Upper lobe of left lung (tissue), 6 donors: ENCODE measurements around the gene TARM1. TPM values are rescaled to one million over a fixed set of nuclear protein-coding genes. Genes with fewer than 3 reads are reported as not detected.
A peak's percentile ranks its signal among the peaks of the same experiment; 100 is the strongest.
"Not testable (repeated sequence)": the region's sequence is repeated elsewhere in the genome, so short reads cannot be mapped to it uniquely, and the experiment has no call there.

Source experiments
- ATAC-seq, 2 donors: fragments of 200-7000 bp; cut with Tn5 transposase; one replicate each; pipeline ENCODE4 v1.9.1; 2022; ENCODE audit warnings: mild to moderate bottlenecking in 2 of 2, moderate library complexity in 2 of 2; ENCODE audit not compliant: low FRiP score in 2 of 2
- DNase-seq, 2 donors: peaks; one replicate each; pipeline ENCODE4 v3.0.0-alpha.2; 2019 to 2020
- H3K27ac ChIP-seq, 4 donors: fragments of 200-600 bp; sonication (generic); one replicate each; pipeline ENCODE4 v1.5.1; 2016 to 2019
- H3K27me3 ChIP-seq, 4 donors: fragments of 200-600 bp; sonication (generic); one replicate each; pipeline ENCODE4 v1.5.1; 2017 to 2019
- H3K36me3 ChIP-seq, 4 donors: fragments of 200-600 bp; sonication (generic); one replicate each; pipeline ENCODE4 v1.5.1; 2016 to 2019
- H3K4me1 ChIP-seq, 4 donors: fragments of 200-600 bp; sonication (generic); one replicate each; pipeline ENCODE4 v1.5.1; 2018 to 2019
- H3K4me3 ChIP-seq, 4 donors: fragments of 200-600 bp; sonication (generic); one replicate each; pipeline ENCODE4 v1.5.1; 2017 to 2019; ENCODE audit warnings: mild to moderate bottlenecking in 2 of 4, moderate library complexity in 1 of 4
- H3K9me3 ChIP-seq, 4 donors: fragments of 200-600 bp; sonication (generic); one replicate each; pipeline ENCODE4 v1.5.1; 2018 to 2019
- CTCF ChIP-seq, 6 experiments: fragments of 450-650 bp in 4 of 6; fragments of 200-600 bp in 2 of 6; sonication (generic) in 2 of 6; IDR thresholded peaks; one replicate each; pipeline ENCODE4 v1.5.1; 2016 to 2019; ENCODE audit warnings: antibody characterized with exemption in 6 of 6
- EP300 ChIP-seq, 4 donors: sonication (generic); formaldehyde crosslinking; IDR thresholded peaks; one replicate each; pipeline ENCODE4 v1.5.1; 2017; ENCODE audit warnings: antibody characterized with exemption in 4 of 4, control low read depth in 2 of 4
- POLR2A ChIP-seq, 4 donors: fragments of 450-650 bp; IDR thresholded peaks; one replicate each; pipeline ENCODE4 v1.5.1; 2016 to 2017; ENCODE audit warnings: antibody characterized with exemption in 4 of 4, mild to moderate bottlenecking in 2 of 4
- POLR2AphosphoS5 ChIP-seq, 2 donors: sonication (generic); formaldehyde crosslinking; IDR thresholded peaks; one replicate each; pipeline ENCODE4 v1.5.1; 2017; ENCODE audit warnings: antibody characterized with exemption in 2 of 2
- WGBS, 2 donors: methylation state at CpG; one replicate each; pipeline ENCODE4 v1.1.5; 2017 to 2018; 5-methylcytosine and 5-hydroxymethylcytosine counted together
- total RNA-seq, 6 donors: library from RNA; depleted of rRNA in 4 of 6; stranded (reverse); fragments of >200 nt in 4 of 6; gene quantifications; one replicate each; pipeline versions ENCODE4 v1.1.0 to v1.2.1, GENCODE V29; 2016 to 2021
- donor health status: DM: no; HTN: no; CAD: no; lungs with moderate emphysema.
- donor health status: DM: no; HTN: yes; CAD: no; lungs with severe emphysema.

The TARM1 gene
- total RNA-seq, 6 donors from 2014 or later, result not detected

- ATAC-seq, result no peak
- H3K4me3 ChIP-seq, result peak overlapping the region in 1 of 4 donors; percentile 39
- no peak for TF ChIP-seq POLR2A (IDR thresholded peaks at IDR 0.05)
- TF ChIP-seq POLR2AphosphoS5 (IDR thresholded peaks at IDR 0.05), result no peak
- no peak for TF ChIP-seq EP300 (IDR thresholded peaks at IDR 0.05)
- no peak for TF ChIP-seq CTCF (IDR thresholded peaks at IDR 0.05)
- WGBS, 2 donors, result 81 to 87% methylated on average over 8 to 12 of the region's 12 CpGs
- peaks cover 0 to 8% (median 3%) of the 10 kb centered on the region in 4 donors for H3K27me3 ChIP-seq
- H3K4me1 ChIP-seq, result peaks cover 19 to 36% (median 21%) of the 10 kb centered on the region in 4 donors
- H3K36me3 ChIP-seq, result no peaks in the 10 kb centered on the region
- peak overlapping the region in 1 of 4 donors; percentile 77 for H3K27ac ChIP-seq
- DNase-seq, result no peak
- no peaks in the 10 kb centered on the region for H3K9me3 ChIP-seq
These were observed 18.2 kb upstream of the TARM1 start for GRCh38 chr19:54099190-54099902.

- ATAC-seq, result peak in 1 of 2 donors; percentile 59
- peak in 1 of 2 donors; percentile 55 for DNase-seq
- Histone ChIP-seq H3K9me3 (no peaks in the 10 kb centered on the region), H3K27ac (peak overlapping the region in 3 of 4 donors; percentile 42 to 67 (median 65)), H3K27me3 (peaks cover 0 to 8% (median 3%) of the 10 kb centered on the region in 4 donors), H3K36me3 (no peaks in the 10 kb centered on the region), H3K4me3 (peak overlapping the region in 3 of 4 donors; percentile 4 to 34 (median 18)), H3K4me1 (peaks cover 6 to 16% (median 9%) of the 10 kb centered on the region in 4 donors)
- WGBS, 2 donors, result 6 to 11% methylated on average over 8 of the region's 14 CpGs
- no peak for TF ChIP-seq POLR2A (IDR thresholded peaks at IDR 0.05)
- TF ChIP-seq EP300 (IDR thresholded peaks at IDR 0.05), result no peak
- no peak for TF ChIP-seq POLR2AphosphoS5 (IDR thresholded peaks at IDR 0.05)
- no peak for TF ChIP-seq CTCF (IDR thresholded peaks at IDR 0.05)
These were observed 15.5 kb upstream of the TARM1 start for GRCh38 chr19:54096617-54097106.

- H3K36me3 ChIP-seq, H3K27me3 ChIP-seq, H3K9me3 ChIP-seq: not testable (repeated sequence)
- 1 to 5% methylated on average over 22 to 23 of the region's 46 CpGs for WGBS, 2 donors
- DNase-seq (peak; percentile 52 to 91), ATAC-seq (peak; percentile 71 to 90)
- peaks cover 6 to 16% (median 9%) of the 10 kb centered on the region in 4 donors for H3K4me1 ChIP-seq
- peak in 1 of 6 experiments; percentile 36 for TF ChIP-seq CTCF (IDR thresholded peaks at IDR 0.05)
- H3K4me3 ChIP-seq, result peak overlapping the region in 3 of 4 donors; percentile 22 to 45 (median 33)
- peak overlapping the region in 2 of 4 donors; percentile 65 to 67 for H3K27ac ChIP-seq
These were observed 14.9 kb upstream of the TARM1 start for GRCh38 chr19:54095859-54096616.

GRCh38 chr19:54095136-54095858 lies 14.1 kb upstream of the TARM1 start:
- Histone ChIP-seq H3K27ac (peak overlapping the region in 1 of 4 donors; percentile 65), H3K36me3 (no peaks in the 10 kb centered on the region), H3K9me3 (no peaks in the 10 kb centered on the region), H3K27me3 (peaks cover 0 to 8% (median 3%) of the 10 kb centered on the region in 4 donors), H3K4me3 (peak overlapping the region in 3 of 4 donors; percentile 22 to 45 (median 33)), H3K4me1 (peaks cover 6 to 16% (median 9%) of the 10 kb centered on the region in 4 donors)
- no peak for TF ChIP-seq POLR2A (IDR thresholded peaks at IDR 0.05)
- TF ChIP-seq CTCF (IDR thresholded peaks at IDR 0.05), result no peak
- no peak for TF ChIP-seq POLR2AphosphoS5 (IDR thresholded peaks at IDR 0.05)
- TF ChIP-seq EP300 (IDR thresholded peaks at IDR 0.05), result no peak
- DNase-seq (peak in 1 of 2 donors; percentile 59), ATAC-seq (no peak)
- 73 to 81% methylated on average over 10 to 22 of the region's 22 CpGs for WGBS, 2 donors
